Smooth muscle cell (in vitro differentiated cells): Measurements from ENCODE around the gene C4orf50. TPM values are rescaled to one million over a fixed set of nuclear protein-coding genes. Genes with fewer than 3 reads are reported as not detected.

Source experiments
- DNase-seq: peaks from one replicate; lab custom pipeline; 2025; ENCODE audit not compliant: unreplicated experiment; lab: John Stamatoyannopoulos, UW
- H2AFZ ChIP-seq: fragments of 200-600 bp; sonication (generic); 2 replicates; pipeline ENCODE4 v1.6.0; 2016; ENCODE audit warnings: antibody characterized with exemption, low read depth, mild to moderate bottlenecking
- H3F3A ChIP-seq: fragments of 200-600 bp; sonication (generic); 2 replicates; pipeline ENCODE4 v1.6.0; 2017; ENCODE audit warnings: antibody characterized with exemption, low read depth
- H3K27ac ChIP-seq: fragments of 200-600 bp; sonication (generic); 2 replicates; pipeline ENCODE4 v1.5.1; 2016; ENCODE audit warnings: low read depth, mild to moderate bottlenecking
- H3K27me3 ChIP-seq: fragments of 200-600 bp; sonication (generic); 2 replicates; pipeline ENCODE4 v1.6.1; 2016; ENCODE audit warnings: low read depth, mild to moderate bottlenecking
- H3K36me3 ChIP-seq: fragments of 200-600 bp; sonication (generic); 2 replicates; pipeline ENCODE4 v1.5.1; 2016; ENCODE audit warnings: low read depth
- H3K4me1 ChIP-seq: fragments of 200-600 bp; sonication (generic); 2 replicates; pipeline ENCODE4 v1.5.1; 2016; ENCODE audit warnings: low read depth
- H3K4me2 ChIP-seq: fragments of 200-600 bp; sonication (generic); 2 replicates; pipeline ENCODE4 v1.6.0; 2016; ENCODE audit warnings: mild to moderate bottlenecking
- H3K4me3 ChIP-seq: fragments of 200-600 bp; sonication (generic); 2 replicates; pipeline ENCODE4 v1.5.1; 2016; ENCODE audit warnings: mild to moderate bottlenecking
- H3K79me2 ChIP-seq: fragments of 200-600 bp; sonication (generic); 2 replicates; pipeline ENCODE4 v1.6.0; 2016; ENCODE audit warnings: low read depth, mild to moderate bottlenecking
- H3K9ac ChIP-seq: fragments of 200-600 bp; sonication (generic); 2 replicates; pipeline ENCODE4 v1.6.0; 2016; ENCODE audit warnings: low read depth
- H3K9me3 ChIP-seq: fragments of 200-600 bp; sonication (generic); replicated peaks from 2 replicates; pipeline ENCODE4 v1.5.1; 2016; ENCODE audit warnings: low read depth
- H4K20me1 ChIP-seq: fragments of 200-600 bp; sonication (generic); 2 replicates; pipeline ENCODE4 v1.6.0; 2016; ENCODE audit warnings: low read depth
- CTCF ChIP-seq: fragments of 200-600 bp; sonication (generic); IDR thresholded peaks from 2 replicates; pipeline ENCODE4 v1.5.1; 2017; ENCODE audit warnings: borderline replicate concordance, mild to moderate bottlenecking, antibody characterized with exemption; ENCODE audit not compliant: insufficient read depth, poor library complexity, severe bottlenecking
- WGBS: methylation state at CpG from one replicate; pipeline ENCODE4 v1.1.7; 2016; ENCODE audit warnings: low lambda C conversion rate; 5-methylcytosine and 5-hydroxymethylcytosine counted together
- polyA plus RNA-seq: library from polyadenylated mRNA; unstranded; fragments of >200 nt; fragmentation: Nextera tagmentation; extraction: Ambion mirVana; gene quantifications from 2 replicates; pipeline ENCODE4 v1.2.1, GENCODE V29; 2016
- total RNA-seq: library from RNA; depleted of rRNA; stranded (reverse); fragments of >200 nt; gene quantifications from 2 replicates; pipeline ENCODE4 v1.2.3, GENCODE V29; 2014

Gene C4orf50
- total and polyA plus RNA-seq, 2 experiments from 2014 or later = not detected

- H3K27ac ChIP-seq = no peak overlapping the region
- no peaks in the 10 kb centered on the region for H4K20me1 ChIP-seq
- no peak overlapping the region for H3K4me3 ChIP-seq
- no peaks in the 10 kb centered on the region for H3K79me2 ChIP-seq
- no peaks in the 10 kb centered on the region for H3K36me3 ChIP-seq
- H2AFZ ChIP-seq = no peak overlapping the region
- H3K9ac ChIP-seq = no peak overlapping the region
- H3K4me2 ChIP-seq = no peak overlapping the region
- H3F3A ChIP-seq = no peaks in the 10 kb centered on the region
- DNase-seq = no peak
- WGBS = 78% methylated on average over 5 of the region's 5 CpGs
- TF ChIP-seq CTCF = no peak
- no peaks in the 10 kb centered on the region for H3K9me3 ChIP-seq
- H3K4me1 ChIP-seq = no peaks in the 10 kb centered on the region
- peaks cover 10% of the 10 kb centered on the region for H3K27me3 ChIP-seq
Observed at GRCh38 chr4:6031846-6032245, 13.6 kb upstream of the C4orf50 start.

GRCh38 chr4:6030679-6031078, 12.4 kb upstream of the C4orf50 start:
- Histone ChIP-seq H3F3A (no peaks in the 10 kb centered on the region), H4K20me1 (no peaks in the 10 kb centered on the region), H3K4me1 (no peaks in the 10 kb centered on the region), H3K27ac (no peak overlapping the region), H3K4me2 (no peak overlapping the region), H2AFZ (no peak overlapping the region), H3K9me3 (no peaks in the 10 kb centered on the region), H3K27me3 (peaks cover 10% of the 10 kb centered on the region), H3K79me2 (no peaks in the 10 kb centered on the region), H3K36me3 (no peaks in the 10 kb centered on the region), H3K4me3 (no peak overlapping the region), H3K9ac (no peak overlapping the region)
- no peak for DNase-seq
- 91% methylated on average over 7 of the region's 7 CpGs for WGBS
- TF ChIP-seq CTCF = no peak

- H3K27ac ChIP-seq = no peak overlapping the region
- 74% methylated on average over 6 of the region's 6 CpGs for WGBS
- no peak for TF ChIP-seq CTCF
- H2AFZ ChIP-seq = no peak overlapping the region
- DNase-seq = no peak
- no peaks in the 10 kb centered on the region for H3K9me3 ChIP-seq
- no peaks in the 10 kb centered on the region for H3K4me1 ChIP-seq
- H3K79me2 ChIP-seq = no peaks in the 10 kb centered on the region
- no peak overlapping the region for H3K9ac ChIP-seq
- no peaks in the 10 kb centered on the region for H3K27me3 ChIP-seq
- no peaks in the 10 kb centered on the region for H3K36me3 ChIP-seq
- no peaks in the 10 kb centered on the region for H3F3A ChIP-seq
- H3K4me3 ChIP-seq = no peak overlapping the region
- H4K20me1 ChIP-seq = no peaks in the 10 kb centered on the region
- H3K4me2 ChIP-seq = no peak overlapping the region
Observed at GRCh38 chr4:6029254-6029653, 11.0 kb upstream of the C4orf50 start.

- H3K27me3 ChIP-seq = no peaks in the 10 kb centered on the region
- no peaks in the 10 kb centered on the region for H3K36me3 ChIP-seq
- H3K79me2 ChIP-seq = no peaks in the 10 kb centered on the region
- no peaks in the 10 kb centered on the region for H3K4me1 ChIP-seq
- no peak overlapping the region for H3K4me2 ChIP-seq
- DNase-seq = no peak
- no peaks in the 10 kb centered on the region for H3K9me3 ChIP-seq
- H3K9ac ChIP-seq = no peak overlapping the region
- no peak overlapping the region for H3K27ac ChIP-seq
- H3K4me3 ChIP-seq = no peak overlapping the region
- no peak overlapping the region for H2AFZ ChIP-seq
- no peaks in the 10 kb centered on the region for H3F3A ChIP-seq
- WGBS = 85% methylated on average over 10 of the region's 10 CpGs
- no peaks in the 10 kb centered on the region for H4K20me1 ChIP-seq
- no peak for TF ChIP-seq CTCF
Observed at GRCh38 chr4:6028168-6028567, 9.9 kb upstream of the C4orf50 start.
